TTC549 (cell line): ENCODE results near the gene ATG2B.
"Not testable (repeated sequence)": the region's sequence is repeated elsewhere in the genome, so short reads cannot be mapped to it uniquely, and the experiment has no call there.

Experiments
- FAIRE-seq: peaks from 2 replicates; lab custom pipeline; 2012; peaks lifted over from hg19 to GRCh38; lab: Jason Lieb, UNC

The ATG2B gene

GRCh38 chr14:96252323-96252998, 110.7 kb downstream of the ATG2B start:
- FAIRE-seq = no peak

- FAIRE-seq = no peak
Observed at GRCh38 chr14:96251656-96252155, 111.4 kb downstream of the ATG2B start.

- no peak for FAIRE-seq
Observed at GRCh38 chr14:96250485-96250884, 112.7 kb downstream of the ATG2B start.

- no peak for FAIRE-seq
Observed at GRCh38 chr14:96249029-96249428, 114.1 kb downstream of the ATG2B start.

GRCh38 chr14:96247031-96247430, 116.1 kb downstream of the ATG2B start:
- FAIRE-seq = no peak

- no peak for FAIRE-seq
Observed at GRCh38 chr14:96246539-96246847, 116.6 kb downstream of the ATG2B start.

GRCh38 chr14:96245710-96246538, 117.2 kb downstream of the ATG2B start:
- no peak for FAIRE-seq

GRCh38 chr14:96245074-96245473, 118.1 kb downstream of the ATG2B start:
- not testable (repeated sequence) for FAIRE-seq

- FAIRE-seq = no peak
Observed at GRCh38 chr14:96243785-96244184, 119.4 kb downstream of the ATG2B start.

GRCh38 chr14:96242126-96242525, 121.0 kb downstream of the ATG2B start:
- FAIRE-seq = no peak

GRCh38 chr14:96240641-96241040, 122.5 kb downstream of the ATG2B start:
- no peak for FAIRE-seq

GRCh38 chr14:96239711-96240141, 123.4 kb downstream of the ATG2B start:
- FAIRE-seq = no peak

GRCh38 chr14:96238676-96239265, 124.4 kb downstream of the ATG2B start:
- FAIRE-seq = no peak

- FAIRE-seq = no peak
Observed at GRCh38 chr14:96237641-96238040, 125.5 kb downstream of the ATG2B start.

GRCh38 chr14:96235426-96235825, 127.7 kb downstream of the ATG2B start:
- FAIRE-seq = no peak

- FAIRE-seq = no peak
Observed at GRCh38 chr14:96233661-96234060, 129.5 kb downstream of the ATG2B start.

- FAIRE-seq = no peak
Observed at GRCh38 chr14:96232506-96232905, 130.6 kb downstream of the ATG2B start.

- no peak for FAIRE-seq
Observed at GRCh38 chr14:96231526-96232130, 131.5 kb downstream of the ATG2B start.

- no peak for FAIRE-seq
Observed at GRCh38 chr14:96231056-96231455, 132.1 kb downstream of the ATG2B start.

GRCh38 chr14:96229315-96229714, 133.8 kb downstream of the ATG2B start:
- no peak for FAIRE-seq
